PC-9 (cell line): ENCODE measurements around the gene ABCC3. TPM values are rescaled to one million over a fixed set of nuclear protein-coding genes. Genes with fewer than 3 reads are reported as not detected.

Source experiments
- BruUV-seq: library from RNA; stranded (reverse); fragments of 400-500 nt; replicated peaks from 2 replicates; lab custom pipeline; 2021; lab: Mats Ljungman, UMichigan
- CTCF ChIA-PET: fragments of 300-600 bp; sonication (Branson Sonifier 250); formaldehyde crosslinking; loops from one replicate; lab custom pipeline; 2022; ENCODE audit warnings: antibody characterized with exemption; lab: Charles Lee
- POLR2A ChIA-PET: fragments of 300-600 bp; sonication (Branson Sonifier 250); formaldehyde crosslinking; loops from one replicate; lab custom pipeline; 2022; ENCODE audit warnings: antibody characterized with exemption; ENCODE audit not compliant: unreplicated experiment; lab: Charles Lee
- DNase-seq, 2 experiments: peaks; one replicate each; pipeline versions ENCODE4 v3.0.0 to v3.0.0-alpha.2; 2015 to 2022; ENCODE audit warnings: mixed read lengths in 1 of 2
- H2AFZ ChIP-seq: fragments of 200-600 bp; sonication (generic); 2 replicates; pipeline ENCODE4 v1.8.1; 2017; ENCODE audit warnings: antibody characterized with exemption
- H3F3A ChIP-seq: fragments of 200-600 bp; sonication (generic); 2 replicates; pipeline ENCODE4 v1.8.1; 2017; ENCODE audit warnings: antibody characterized with exemption, mild to moderate bottlenecking, low read depth; ENCODE audit not compliant: insufficient read depth
- H3K27ac ChIP-seq: fragments of 200-600 bp; sonication (generic); 2 replicates; pipeline ENCODE4 v1.6.1; 2016; ENCODE audit warnings: mixed run types
- H3K27me3 ChIP-seq: fragments of 200-600 bp; sonication (generic); 2 replicates; pipeline ENCODE4 v1.6.1; 2016; ENCODE audit warnings: low read depth, mixed run types; ENCODE audit not compliant: insufficient read depth
- H3K36me3 ChIP-seq: fragments of 200-600 bp; sonication (generic); 2 replicates; pipeline ENCODE4 v1.6.1; 2016; ENCODE audit warnings: low read depth, mixed run types
- H3K4me1 ChIP-seq: fragments of 200-600 bp; sonication (generic); replicated peaks from 2 replicates; pipeline ENCODE4 v1.6.1; 2016; ENCODE audit warnings: mixed run types; ENCODE audit not compliant: insufficient read depth
- H3K4me2 ChIP-seq: fragments of 200-600 bp; sonication (generic); 2 replicates; pipeline ENCODE4 v1.6.1; 2017; ENCODE audit warnings: mixed run types
- H3K4me3 ChIP-seq: fragments of 200-600 bp; sonication (generic); 2 replicates; pipeline ENCODE4 v1.6.1; 2016; ENCODE audit warnings: mixed run types
- H3K79me2 ChIP-seq: fragments of 200-600 bp; sonication (generic); 2 replicates; pipeline ENCODE4 v1.6.1; 2017; ENCODE audit warnings: low read depth, mixed run types
- H3K9me2 ChIP-seq: fragments of 200-600 bp; sonication (generic); 2 replicates; pipeline ENCODE4 v1.8.1; 2017; ENCODE audit warnings: mild to moderate bottlenecking; ENCODE audit not compliant: insufficient read depth
- H3K9me3 ChIP-seq: fragments of 200-600 bp; sonication (generic); 2 replicates; pipeline ENCODE4 v1.8.1; 2016; ENCODE audit warnings: low read depth; ENCODE audit not compliant: insufficient read depth
- H4K20me1 ChIP-seq: fragments of 200-600 bp; sonication (generic); 2 replicates; pipeline ENCODE4 v1.8.1; 2017; ENCODE audit not compliant: insufficient read depth
- EZH2 ChIP-seq: fragments of 200-600 bp; sonication (generic); IDR thresholded peaks from 2 replicates; pipeline ENCODE4 v1.8.0; 2017; ENCODE audit warnings: antibody characterized with exemption, low read depth
- intact Hi-C: fragments of 100-400 bp; cut with micrococcal nuclease; formaldehyde crosslinking; loops from one replicate; pipeline ENCODE4 v1.10.0; 2022; ENCODE audit not compliant: unreplicated experiment
- total RNA-seq: library from RNA; stranded (reverse); gene quantifications from 2 replicates; pipeline ENCODE4 v1.2.3, GENCODE V29; 2021
- TF ChIP-seq, protein P1 (sequence below): fragments of 200-600 bp; sonication (generic); conservative IDR thresholded peaks from 2 replicates; pipeline ENCODE4 v1.6.1; 2017; ENCODE audit warnings: mixed run types, antibody characterized with exemption, mild to moderate bottlenecking, moderate library complexity

The ABCC3 gene
- total RNA-seq, 1 experiment from 2014 or later, result 221 TPM

DNA sequence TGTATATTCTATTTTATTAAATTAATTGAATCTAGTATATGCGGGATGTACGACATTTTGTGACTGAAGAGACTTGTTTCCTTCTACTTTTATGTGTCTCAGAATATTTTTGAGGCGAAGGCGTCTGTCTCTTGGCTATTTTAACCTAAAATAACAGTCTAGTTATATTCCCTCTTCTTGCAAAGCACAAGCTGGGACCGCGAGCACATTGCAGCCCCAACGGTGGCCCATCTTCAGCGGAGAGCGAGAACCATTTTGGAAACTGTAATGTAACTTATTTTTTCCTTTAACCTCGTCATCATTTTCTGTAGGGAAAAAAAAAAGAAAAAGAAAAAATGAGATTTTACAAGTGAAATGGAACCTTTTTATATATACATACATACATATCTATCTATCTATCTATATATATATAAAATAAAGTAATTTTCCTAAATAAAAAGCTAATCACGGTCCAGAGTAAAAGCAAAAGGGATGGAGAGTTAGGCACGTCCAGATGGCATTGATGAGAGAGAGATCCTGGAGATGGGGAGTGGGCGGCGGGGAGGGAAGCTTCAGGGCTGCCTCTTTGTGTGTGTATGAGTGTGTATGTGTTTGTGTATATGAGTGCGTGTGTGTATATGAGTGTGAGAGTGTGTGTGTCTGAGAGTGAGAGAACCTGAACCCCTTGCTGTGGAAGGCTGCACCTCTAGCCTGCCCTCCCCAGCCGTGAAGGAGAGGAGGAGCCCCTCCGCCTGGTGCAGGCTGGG, 7.5 kb upstream of the ABCC3 start:
- ChIA-PET CTCF (interaction anchor here (0.7 to 1.8 kb wide), 6 partner anchors 12 to 134 kb away, joined by 3 to 4 read pairs (median 3); no protein-coding TSS in a partner anchor), POLR2A (interaction anchor here (0.6 kb wide), 2 partner anchors 35 to 148 kb away, joined by 3 to 11 read pairs; no protein-coding TSS in a partner anchor)
- peaks cover 42% of the 10 kb centered on the region for H3K4me1 ChIP-seq
- no peaks in the 10 kb centered on the region for H3K36me3 ChIP-seq
- no peak overlapping the region for H3K27ac ChIP-seq
- no TSS peak for BruUV-seq
- no peaks in the 10 kb centered on the region for H3K9me3 ChIP-seq
- TF ChIP-seq, protein P1, sequence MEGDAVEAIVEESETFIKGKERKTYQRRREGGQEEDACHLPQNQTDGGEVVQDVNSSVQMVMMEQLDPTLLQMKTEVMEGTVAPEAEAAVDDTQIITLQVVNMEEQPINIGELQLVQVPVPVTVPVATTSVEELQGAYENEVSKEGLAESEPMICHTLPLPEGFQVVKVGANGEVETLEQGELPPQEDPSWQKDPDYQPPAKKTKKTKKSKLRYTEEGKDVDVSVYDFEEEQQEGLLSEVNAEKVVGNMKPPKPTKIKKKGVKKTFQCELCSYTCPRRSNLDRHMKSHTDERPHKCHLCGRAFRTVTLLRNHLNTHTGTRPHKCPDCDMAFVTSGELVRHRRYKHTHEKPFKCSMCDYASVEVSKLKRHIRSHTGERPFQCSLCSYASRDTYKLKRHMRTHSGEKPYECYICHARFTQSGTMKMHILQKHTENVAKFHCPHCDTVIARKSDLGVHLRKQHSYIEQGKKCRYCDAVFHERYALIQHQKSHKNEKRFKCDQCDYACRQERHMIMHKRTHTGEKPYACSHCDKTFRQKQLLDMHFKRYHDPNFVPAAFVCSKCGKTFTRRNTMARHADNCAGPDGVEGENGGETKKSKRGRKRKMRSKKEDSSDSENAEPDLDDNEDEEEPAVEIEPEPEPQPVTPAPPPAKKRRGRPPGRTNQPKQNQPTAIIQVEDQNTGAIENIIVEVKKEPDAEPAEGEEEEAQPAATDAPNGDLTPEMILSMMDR, result no peak
- no peak for TF ChIP-seq EZH2
- peak overlapping the region; percentile 51 for H3K4me2 ChIP-seq
- no peak for DNase-seq
- H3K79me2 ChIP-seq, result no peaks in the 10 kb centered on the region
- peaks cover 32% of the 10 kb centered on the region for H3F3A ChIP-seq
- no peak overlapping the region for H3K4me3 ChIP-seq
- intact Hi-C loops, result loop anchor here (2.0 kb wide), 1 partner anchor 80 kb away; the partner anchor contains the start of gene SPATA20
- H4K20me1 ChIP-seq, result no peaks in the 10 kb centered on the region
- no peak overlapping the region for H2AFZ ChIP-seq
- H3K27me3 ChIP-seq, result no peaks in the 10 kb centered on the region
- H3K9me2 ChIP-seq, result no peaks in the 10 kb centered on the region

DNA sequence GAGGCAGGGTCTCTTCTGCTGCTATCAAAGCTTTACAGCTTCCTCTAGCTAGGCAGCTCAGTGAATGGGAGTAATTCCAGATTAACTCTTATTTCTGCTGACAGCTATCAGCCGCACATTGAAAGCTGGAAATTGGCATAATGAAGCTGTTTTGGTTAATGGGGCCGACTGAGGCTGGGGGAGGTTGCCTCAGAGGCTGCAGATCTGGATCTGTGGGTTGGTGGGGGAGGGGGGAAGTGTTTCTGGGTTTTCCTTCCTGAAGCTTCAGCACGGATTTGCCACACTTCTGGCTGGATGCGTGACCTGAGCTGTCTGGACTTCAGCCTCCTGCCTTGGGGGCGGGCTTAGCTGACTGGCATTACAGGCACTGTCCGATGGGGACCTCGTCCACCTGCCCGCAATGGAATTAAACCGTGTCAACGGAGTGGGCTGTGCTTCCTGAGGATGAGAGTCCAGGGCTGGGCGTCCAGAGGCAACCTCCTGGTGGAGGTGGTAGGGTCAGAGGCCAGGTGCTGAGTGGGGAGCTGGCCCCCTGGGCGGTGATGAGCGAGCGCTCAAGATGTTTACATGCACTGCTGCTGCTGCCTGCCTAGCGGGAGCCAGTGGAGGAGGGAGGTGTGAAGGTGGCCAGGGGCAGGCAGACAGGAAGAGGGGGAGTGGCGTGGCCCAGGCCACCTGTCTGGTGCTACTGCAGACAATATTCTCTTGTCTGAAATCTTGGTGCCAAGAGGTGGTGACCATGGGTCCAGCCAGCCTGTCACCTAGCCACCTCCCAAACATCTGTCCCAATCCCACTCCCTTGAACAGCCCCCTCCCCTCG, 6.7 kb upstream of the ABCC3 start:
- H3F3A ChIP-seq, result peaks cover 40% of the 10 kb centered on the region
- peak in 1 of 2 experiments; percentile 68 for DNase-seq
- H3K36me3 ChIP-seq, result no peaks in the 10 kb centered on the region
- H3K4me3 ChIP-seq, result no peak overlapping the region
- H2AFZ ChIP-seq, result no peak overlapping the region
- peaks cover 50% of the 10 kb centered on the region for H3K4me1 ChIP-seq
- CTCF ChIA-PET, result interaction anchor here (0.5 to 1.8 kb wide), 8 partner anchors 11 to 134 kb away, joined by 3 to 4 read pairs (median 3); no protein-coding TSS in a partner anchor
- peak overlapping the region; percentile 51 for H3K4me2 ChIP-seq
- TF ChIP-seq, protein P1, result no peak
- TF ChIP-seq EZH2, result no peak
- no TSS peak for BruUV-seq
- H3K27ac ChIP-seq, result no peak overlapping the region
- no peaks in the 10 kb centered on the region for H4K20me1 ChIP-seq
- no peaks in the 10 kb centered on the region for H3K9me2 ChIP-seq
- intact Hi-C loops, result loop anchor here (2.0 kb wide), 1 partner anchor 81 kb away; the partner anchor contains the start of gene SPATA20
- POLR2A ChIA-PET, result interaction anchor here (0.5 to 0.6 kb wide), 4 partner anchors 34 to 182 kb away, joined by 3 to 11 read pairs (median 4); no protein-coding TSS in a partner anchor
- no peaks in the 10 kb centered on the region for H3K27me3 ChIP-seq
- no peaks in the 10 kb centered on the region for H3K9me3 ChIP-seq
- no peaks in the 10 kb centered on the region for H3K79me2 ChIP-seq

DNA sequence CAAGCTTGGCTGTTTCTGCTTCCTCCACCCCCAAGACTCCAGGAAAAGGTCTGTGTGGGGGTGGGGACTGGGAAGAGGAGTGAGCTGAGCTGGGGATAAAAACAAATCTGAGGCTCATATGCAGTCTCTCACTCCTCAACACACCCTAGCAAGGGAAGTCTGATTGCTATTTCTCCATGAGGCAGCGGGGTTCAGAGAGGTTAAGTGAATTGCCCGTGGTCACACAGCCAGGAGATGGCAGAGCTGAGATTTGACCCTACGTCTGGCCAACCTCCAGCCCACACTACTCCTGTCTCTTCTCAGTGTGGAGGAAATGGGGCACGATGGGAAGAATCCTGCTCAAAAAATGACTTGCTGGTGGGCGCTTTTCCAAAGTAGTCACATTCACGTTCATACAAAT, 4.8 kb upstream of the ABCC3 start:
- Histone ChIP-seq H3K27me3 (no peaks in the 10 kb centered on the region), H3K9me2 (no peaks in the 10 kb centered on the region), H3K9me3 (no peaks in the 10 kb centered on the region), H2AFZ (no peak overlapping the region), H3K27ac (no peak overlapping the region), H3K4me3 (no peak overlapping the region), H3K79me2 (peaks cover 14% of the 10 kb centered on the region), H3F3A (peaks cover 45% of the 10 kb centered on the region), H3K36me3 (no peaks in the 10 kb centered on the region), H4K20me1 (no peaks in the 10 kb centered on the region), H3K4me1 (peaks cover 65% of the 10 kb centered on the region), H3K4me2 (peak overlapping the region; percentile 43; the same call in 1 of the 2 replicates)
- BruUV-seq, result no TSS peak
- TF ChIP-seq EZH2, result no peak
- TF ChIP-seq, protein P1, result no peak
- no peak for DNase-seq
- POLR2A ChIA-PET, result no interaction called here
- intact Hi-C loops, result loop anchor here (1.0 to 2.0 kb wide), 2 partner anchors 51 to 65 kb away; no protein-coding TSS in a partner anchor
- CTCF ChIA-PET, result interaction anchor here (1.4 to 2.3 kb wide), 2 partner anchors 65 to 87 kb away, joined by 6 to 10 read pairs; no protein-coding TSS in a partner anchor
